HG03521 (cell line): ENCODE measurements around the gene PAPOLA.
A peak's percentile ranks its signal among the peaks of the same experiment; 100 is the strongest.

Source experiments
- ATAC-seq: cut with Tn5 transposase; IDR thresholded peaks from one replicate; pipeline ENCODE4 v1.9.1; 2021; ENCODE audit warnings: mild to moderate bottlenecking, moderate library complexity; ENCODE audit not compliant: unreplicated experiment

Gene PAPOLA

GRCh38 chr14:96564389-96564788 is 62.2 kb downstream of the PAPOLA start:
- no peak for ATAC-seq

- no peak for ATAC-seq
Measured at GRCh38 chr14:96565811-96566210, 63.6 kb downstream of the PAPOLA start.

GRCh38 chr14:96567289-96567899 is 65.2 kb downstream of the PAPOLA start:
- ATAC-seq: peak; percentile 48

- no peak for ATAC-seq
Measured at GRCh38 chr14:96568621-96569020, 66.4 kb downstream of the PAPOLA start.

- ATAC-seq: no peak
Measured at GRCh38 chr14:96571311-96571710, 69.1 kb downstream of the PAPOLA start.

- ATAC-seq: no peak
Measured at GRCh38 chr14:96573473-96574100, 71.4 kb downstream of the PAPOLA start.

GRCh38 chr14:96574171-96574632 is 72.0 kb downstream of the PAPOLA start:
- no peak for ATAC-seq

- ATAC-seq: no peak
Measured at GRCh38 chr14:96574633-96575632, 72.8 kb downstream of the PAPOLA start.

- ATAC-seq: no peak
Measured at GRCh38 chr14:96576359-96576758, 74.2 kb downstream of the PAPOLA start.

GRCh38 chr14:96576937-96577336 is 74.8 kb downstream of the PAPOLA start:
- ATAC-seq: no peak

- ATAC-seq: no peak
Measured at GRCh38 chr14:96578619-96579018, 76.4 kb downstream of the PAPOLA start.

GRCh38 chr14:96579358-96579757 is 77.2 kb downstream of the PAPOLA start:
- ATAC-seq: no peak

- ATAC-seq: no peak
Measured at GRCh38 chr14:96579855-96580254, 77.7 kb downstream of the PAPOLA start.

GRCh38 chr14:96580566-96580965 is 78.4 kb downstream of the PAPOLA start:
- ATAC-seq: no peak

GRCh38 chr14:96581026-96581425 is 78.8 kb downstream of the PAPOLA start:
- no peak for ATAC-seq

- ATAC-seq: no peak
Measured at GRCh38 chr14:96581902-96582301, 79.7 kb downstream of the PAPOLA start.

GRCh38 chr14:96582411-96582961 is 80.3 kb downstream of the PAPOLA start:
- no peak for ATAC-seq

- ATAC-seq: no peak
Measured at GRCh38 chr14:96582995-96583394, 80.8 kb downstream of the PAPOLA start.

- ATAC-seq: no peak
Measured at GRCh38 chr14:96583569-96584041, 81.4 kb downstream of the PAPOLA start.

- no peak for ATAC-seq
Measured at GRCh38 chr14:96584199-96584906, 82.2 kb downstream of the PAPOLA start.
